ENCODE results near the gene FLRT3. TPM values are rescaled to one million over a fixed set of nuclear protein-coding genes. Genes with fewer than 3 reads are reported as not detected.

FLRT3 gene
- total RNA-seq, 1 donor from 2014 or later = 6.3 TPM

GRCh38 chr20:14284443-14284842 is 53.0 kb downstream of the FLRT3 start:
- no peak for DNase-seq (ENCODE audit: low spot score)
- no peaks in the 10 kb centered on the region for H3K36me3 Mint-ChIP-seq (ENCODE audit: low read depth, unreplicated experiment)
- no peaks in the 10 kb centered on the region for H3K27me3 Mint-ChIP-seq (ENCODE audit: unreplicated experiment)
- TF ChIP-seq, protein P1, sequence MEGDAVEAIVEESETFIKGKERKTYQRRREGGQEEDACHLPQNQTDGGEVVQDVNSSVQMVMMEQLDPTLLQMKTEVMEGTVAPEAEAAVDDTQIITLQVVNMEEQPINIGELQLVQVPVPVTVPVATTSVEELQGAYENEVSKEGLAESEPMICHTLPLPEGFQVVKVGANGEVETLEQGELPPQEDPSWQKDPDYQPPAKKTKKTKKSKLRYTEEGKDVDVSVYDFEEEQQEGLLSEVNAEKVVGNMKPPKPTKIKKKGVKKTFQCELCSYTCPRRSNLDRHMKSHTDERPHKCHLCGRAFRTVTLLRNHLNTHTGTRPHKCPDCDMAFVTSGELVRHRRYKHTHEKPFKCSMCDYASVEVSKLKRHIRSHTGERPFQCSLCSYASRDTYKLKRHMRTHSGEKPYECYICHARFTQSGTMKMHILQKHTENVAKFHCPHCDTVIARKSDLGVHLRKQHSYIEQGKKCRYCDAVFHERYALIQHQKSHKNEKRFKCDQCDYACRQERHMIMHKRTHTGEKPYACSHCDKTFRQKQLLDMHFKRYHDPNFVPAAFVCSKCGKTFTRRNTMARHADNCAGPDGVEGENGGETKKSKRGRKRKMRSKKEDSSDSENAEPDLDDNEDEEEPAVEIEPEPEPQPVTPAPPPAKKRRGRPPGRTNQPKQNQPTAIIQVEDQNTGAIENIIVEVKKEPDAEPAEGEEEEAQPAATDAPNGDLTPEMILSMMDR (IDR thresholded peaks at IDR 0.05; ENCODE audit: unreplicated experiment) = no peak
- no peaks in the 10 kb centered on the region for H3K9me3 Mint-ChIP-seq (ENCODE audit: unreplicated experiment)
- H3K4me1 Mint-ChIP-seq (ENCODE audit: unreplicated experiment) = no peaks in the 10 kb centered on the region
- no peak overlapping the region for H3K4me3 Mint-ChIP-seq (ENCODE audit: unreplicated experiment)
- no peak overlapping the region for H3K27ac Mint-ChIP-seq (ENCODE audit: unreplicated experiment)

GRCh38 chr20:14282140-14282539 is 55.3 kb downstream of the FLRT3 start:
- DNase-seq (ENCODE audit: low spot score) = no peak
- H3K4me3 Mint-ChIP-seq (ENCODE audit: unreplicated experiment) = no peak overlapping the region
- H3K9me3 Mint-ChIP-seq (ENCODE audit: unreplicated experiment) = no peaks in the 10 kb centered on the region
- no peaks in the 10 kb centered on the region for H3K27me3 Mint-ChIP-seq (ENCODE audit: unreplicated experiment)
- H3K27ac Mint-ChIP-seq (ENCODE audit: unreplicated experiment) = no peak overlapping the region
- TF ChIP-seq, protein P1 (IDR thresholded peaks at IDR 0.05; ENCODE audit: unreplicated experiment) = no peak
- no peaks in the 10 kb centered on the region for H3K4me1 Mint-ChIP-seq (ENCODE audit: unreplicated experiment)
- H3K36me3 Mint-ChIP-seq (ENCODE audit: low read depth, unreplicated experiment) = no peaks in the 10 kb centered on the region

All from endothelial cell (in vitro differentiated cells).